IMR-90 (cell line): ENCODE measurements around the gene CKMT1B. TPM values are rescaled to one million over a fixed set of nuclear protein-coding genes. Genes with fewer than 3 reads are reported as not detected.

Experiments
- ATAC-seq: fragments of 200-7000 bp; cut with Tn5 transposase; 2 replicates; pipeline ENCODE4 v1.9.1; 2020; ENCODE audit warnings: low read depth, mild to moderate bottlenecking, moderate library complexity
- BruUV-seq: library from RNA; stranded (reverse); fragments of 400-500 nt; replicated peaks from 2 replicates; lab custom pipeline; 2021; lab: Mats Ljungman, UMichigan
- CTCF ChIA-PET: fragments of 300-600 bp; formaldehyde crosslinking; extraction: SDS; loops from one replicate; lab custom pipeline; 2021; ENCODE audit warnings: antibody characterized with exemption; lab: Yijun Ruan, JAX
- POLR2A ChIA-PET: fragments of 300-600 bp; sonication (Branson Sonifier 250); formaldehyde crosslinking; loops from one replicate; lab custom pipeline; 2022; ENCODE audit warnings: antibody characterized with exemption; ENCODE audit not compliant: unreplicated experiment; lab: Charles Lee
- DNase-seq: peaks from one replicate; pipeline ENCODE4 v3.0.0; 2013
- H2AFZ ChIP-seq: replicated peaks from 2 replicates; pipeline ENCODE3; 2013; ENCODE audit warnings: low read length, mild to moderate bottlenecking; ENCODE audit not compliant: poor library complexity
- H2AK5ac ChIP-seq: 2 replicates; pipeline ENCODE4 v1.6.1; 2013; ENCODE audit warnings: low read depth, low read length, inconsistent platforms
- H2AK9ac ChIP-seq: replicated peaks from 2 replicates; pipeline ENCODE3; 2013; ENCODE audit warnings: mild to moderate bottlenecking, low read depth, low read length, moderate library complexity; ENCODE audit not compliant: poor library complexity
- H2BK120ac ChIP-seq: 2 replicates; pipeline ENCODE4 v1.6.1; 2013; ENCODE audit warnings: low read depth, low read length, inconsistent platforms
- H2BK15ac ChIP-seq: 3 replicates; pipeline ENCODE4 v1.6.1; 2013; ENCODE audit warnings: low read depth, low read length, inconsistent platforms
- H2BK20ac ChIP-seq: 2 replicates; pipeline ENCODE4 v1.6.1; 2013; ENCODE audit warnings: low read depth, mild to moderate bottlenecking, inconsistent platforms, low read length, moderate library complexity
- H2BK5ac ChIP-seq: 2 replicates; pipeline ENCODE4 v1.6.1; 2013; ENCODE audit warnings: mild to moderate bottlenecking, low read depth, low read length, inconsistent platforms; ENCODE audit not compliant: poor library complexity, severe bottlenecking
- H3K14ac ChIP-seq: replicated peaks from 2 replicates; pipeline ENCODE4 v1.6.1; 2013; ENCODE audit warnings: low read depth, low read length, inconsistent platforms
- H3K18ac ChIP-seq: 2 replicates; pipeline ENCODE4 v1.6.1; 2013; ENCODE audit warnings: low read depth, low read length, control low read depth
- H3K23ac ChIP-seq: 2 replicates; pipeline ENCODE4 v1.6.1; 2013; ENCODE audit warnings: low read depth, low read length, inconsistent platforms
- H3K27ac ChIP-seq: 2 replicates; pipeline ENCODE4 v1.5.1; 2013; ENCODE audit warnings: mild to moderate bottlenecking, control low read depth, low read length; ENCODE audit not compliant: insufficient read depth
- H3K27me3 ChIP-seq: 2 replicates; pipeline ENCODE4 v1.6.1; 2013; ENCODE audit warnings: low read length; ENCODE audit not compliant: control insufficient read depth, insufficient read depth
- H3K36me3 ChIP-seq: 2 replicates; pipeline ENCODE4 v1.6.1; 2013; ENCODE audit warnings: low read length, mixed read lengths; ENCODE audit not compliant: control insufficient read depth, insufficient read depth
- H3K4ac ChIP-seq: 2 replicates; pipeline ENCODE4 v1.6.1; 2013; ENCODE audit warnings: low read depth, low read length, inconsistent platforms
- H3K4me1 ChIP-seq: 2 replicates; pipeline ENCODE4 v1.6.1; 2013; ENCODE audit warnings: low read length, mixed read lengths; ENCODE audit not compliant: control insufficient read depth, insufficient read depth
- H3K4me2 ChIP-seq: 2 replicates; pipeline ENCODE4 v1.6.1; 2013; ENCODE audit warnings: low read depth, mild to moderate bottlenecking, control low read depth, low read length, moderate library complexity
- H3K4me3 ChIP-seq: 2 replicates; pipeline ENCODE4 v1.5.1; 2013; ENCODE audit warnings: low read depth, mild to moderate bottlenecking, control low read depth, low read length, moderate library complexity; ENCODE audit not compliant: insufficient read depth
- H3K56ac ChIP-seq: 2 replicates; pipeline ENCODE4 v1.6.1; 2013; ENCODE audit warnings: low read length, inconsistent platforms; ENCODE audit not compliant: insufficient read depth; ENCODE audit errors: extremely low read depth
- H3K79me1 ChIP-seq, 2 experiments: 2 replicates each; pipeline ENCODE4 v1.6.1; 2013; ENCODE audit warnings: low read length in 2 of 2, inconsistent platforms in 1 of 2, low read depth in 1 of 2
- H3K9ac ChIP-seq: 2 replicates; pipeline ENCODE4 v1.6.1; 2013; ENCODE audit warnings: low read depth, low read length, control low read depth
- H3K9me1 ChIP-seq: 2 replicates; pipeline ENCODE4 v1.6.1; 2013; ENCODE audit warnings: low read length, inconsistent platforms; ENCODE audit not compliant: insufficient read depth
- H3K9me3 ChIP-seq: 2 replicates; pipeline ENCODE4 v1.6.1; 2013; ENCODE audit warnings: low read length; ENCODE audit not compliant: control insufficient read depth, insufficient read depth
- H4K20me1 ChIP-seq: 2 replicates; pipeline ENCODE4 v1.6.1; 2013; ENCODE audit warnings: low read length, inconsistent platforms; ENCODE audit not compliant: insufficient read depth
- H4K5ac ChIP-seq: 2 replicates; pipeline ENCODE4 v1.6.1; 2013; ENCODE audit warnings: mild to moderate bottlenecking, low read depth, low read length, control low read depth
- H4K8ac ChIP-seq, 2 experiments: 2 replicates each; pipeline ENCODE4 v1.6.1; 2013; ENCODE audit warnings: low read depth in 2 of 2, low read length in 2 of 2, control low read depth in 1 of 2, inconsistent platforms in 1 of 2
- H4K91ac ChIP-seq: 2 replicates; pipeline ENCODE4 v1.6.1; 2013; ENCODE audit warnings: low read depth, low read length, inconsistent platforms; ENCODE audit not compliant: insufficient read depth
- BHLHE40 ChIP-seq: fragments of 150-350 bp; IDR thresholded peaks from 2 replicates; pipeline ENCODE4 v1.6.1; 2016; ENCODE audit warnings: mild to moderate bottlenecking, low read depth, low read length
- CEBPB ChIP-seq: IDR thresholded peaks from 2 replicates; pipeline ENCODE4 v1.6.1; 2012; ENCODE audit warnings: low read depth, low read length, improper control_type of control experiment
- CHD1 ChIP-seq: IDR thresholded peaks from 2 replicates; pipeline ENCODE4 v1.6.1; 2012; ENCODE audit warnings: low read depth, low read length, improper control_type of control experiment
- CTCF ChIP-seq: conservative IDR thresholded peaks from 2 replicates; pipeline ENCODE4 v1.5.1; 2012; ENCODE audit warnings: mild to moderate bottlenecking, low read depth, low read length, improper control_type of control experiment
- ELK1 ChIP-seq: fragments of 150-350 bp; IDR thresholded peaks from 2 replicates; pipeline ENCODE4 v1.6.1; 2016; ENCODE audit warnings: low read depth, mild to moderate bottlenecking, low read length, moderate library complexity, borderline replicate concordance
- FOS ChIP-seq: fragments of 150-350 bp; IDR thresholded peaks from 2 replicates; pipeline ENCODE4 v1.6.1; 2016; ENCODE audit warnings: low read depth, low read length
- MAFK ChIP-seq: IDR thresholded peaks from 2 replicates; pipeline ENCODE4 v1.6.1; 2012; ENCODE audit warnings: low read depth, low read length, improper control_type of control experiment
- MAZ ChIP-seq: IDR thresholded peaks from 2 replicates; pipeline ENCODE4 v1.6.1; 2012; ENCODE audit warnings: low read depth, mild to moderate bottlenecking, low read length, improper control_type of control experiment, moderate library complexity, borderline replicate concordance
- MXI1 ChIP-seq: IDR thresholded peaks from 2 replicates; pipeline ENCODE4 v1.6.1; 2012; ENCODE audit warnings: low read depth, mild to moderate bottlenecking, low read length, moderate library complexity, borderline replicate concordance
- NFE2L2 ChIP-seq: fragments of 150-350 bp; IDR thresholded peaks from 2 replicates; pipeline ENCODE4 v1.6.1; 2016; ENCODE audit warnings: low read depth, mild to moderate bottlenecking, low read length
- POLR2A ChIP-seq: IDR thresholded peaks from 2 replicates; pipeline ENCODE4 v1.6.1; 2012; ENCODE audit warnings: mild to moderate bottlenecking, low read depth, low read length
- RAD21 ChIP-seq: IDR thresholded peaks from 2 replicates; pipeline ENCODE4 v1.6.1; 2012; ENCODE audit warnings: low read length, improper control_type of control experiment
- RFX5 ChIP-seq: IDR thresholded peaks from 2 replicates; pipeline ENCODE4 v1.8.0; 2012; ENCODE audit warnings: low read depth, mild to moderate bottlenecking, low read length, moderate library complexity
- SMC3 ChIP-seq: fragments of 150-350 bp; IDR thresholded peaks from 2 replicates; pipeline ENCODE4 v1.6.1; 2016; ENCODE audit warnings: low read depth, mild to moderate bottlenecking, antibody characterized with exemption, low read length, moderate library complexity
- USF2 ChIP-seq: fragments of 150-350 bp; IDR thresholded peaks from 2 replicates; pipeline ENCODE4 v1.6.1; 2017; ENCODE audit warnings: mild to moderate bottlenecking, antibody characterized with exemption, low read length, low read depth
- dilution Hi-C: fragments of 300-500 bp; cut with HindIII; formaldehyde crosslinking; loops from one replicate; pipeline ENCODE4 v1.14.3; 2018; ENCODE audit warnings: low sequenced_read_pairs; ENCODE audit not compliant: unreplicated experiment
- in situ Hi-C: fragments of 300-500 bp; cut with MboI; formaldehyde crosslinking; loops from 3 replicates; pipeline ENCODE4 v1.14.3; 2019; ENCODE audit warnings: low sequenced_read_pairs, inconsistent platforms, mixed read lengths
- intact Hi-C: fragments of 100-400 bp; cut with micrococcal nuclease; formaldehyde crosslinking; loops from 2 replicates; pipeline ENCODE4 v1.10.0; 2022
- polyA plus RNA-seq, 3 experiments: library from polyadenylated mRNA; depleted of rRNA; stranded (reverse); fragments of >200 nt; gene quantifications; 2 replicates each; pipeline ENCODE4 v1.2.3, GENCODE V29; 2012; ENCODE audit warnings: low replicate concordance in 1 of 3
- total RNA-seq: library from RNA; depleted of rRNA; stranded (reverse); fragments of >200 nt; gene quantifications from 2 replicates; pipeline ENCODE4 v1.2.3, GENCODE V29; 2012

The CKMT1B gene
- total and polyA plus RNA-seq, 2 of the 4 experiments (the other 2 are of a cell fraction), result not detected

- Histone ChIP-seq H2BK15ac (no peak overlapping the region), H2AK5ac (no peak overlapping the region), H2BK5ac (no peak overlapping the region), H3K27ac (no peak overlapping the region), H3K4ac (no peak overlapping the region), H2BK20ac (no peak overlapping the region), H2AFZ (no peak overlapping the region), H2BK120ac (no peak overlapping the region), H4K20me1 (no peaks in the 10 kb centered on the region), H3K4me2 (no peak overlapping the region), H3K56ac (no peak overlapping the region), H3K4me3 (no peak overlapping the region), H3K9me3 (no peaks in the 10 kb centered on the region; the same call in 1 of the 2 replicates), H3K27me3 (no peaks in the 10 kb centered on the region), H3K79me1 (no peaks in the 10 kb centered on the region), H3K4me1 (no peaks in the 10 kb centered on the region), H4K8ac (no peak overlapping the region), H3K18ac (no peak overlapping the region), H3K23ac (no peak overlapping the region), H3K9me1 (no peaks in the 10 kb centered on the region), H3K14ac (no peak overlapping the region), H4K91ac (no peak overlapping the region), H2AK9ac (no peak overlapping the region), H4K5ac (no peak overlapping the region), H3K9ac (no peak overlapping the region), H3K36me3 (no peaks in the 10 kb centered on the region)
- ChIA-PET POLR2A (no interaction called here), CTCF (no interaction called here)
- TF ChIP-seq CTCF (no peak), ELK1 (no peak), NFE2L2 (no peak), USF2 (no peak), FOS (no peak), MXI1 (no peak), MAFK (no peak), CEBPB (no peak), BHLHE40 (no peak), POLR2A (no peak), RFX5 (no peak), CHD1 (no peak), SMC3 (no peak), MAZ (no peak), RAD21 (no peak)
- dilution Hi-C loops (no loop called here), intact Hi-C loops (no loop called here), in situ Hi-C loops (no loop called here)
- ATAC-seq, result no peak
- DNase-seq, result peak; percentile 14
- BruUV-seq, result no TSS peak
Measured at GRCh38 chr15:43544266-43544665, 49.6 kb upstream of the CKMT1B start.
